ENCODE results near the gene SCN10A. TPM values are rescaled to one million over a fixed set of nuclear protein-coding genes. Genes with fewer than 3 reads are reported as not detected.

SCN10A gene
- total RNA-seq, 1 donor from 2014 or later = not detected

DNA sequence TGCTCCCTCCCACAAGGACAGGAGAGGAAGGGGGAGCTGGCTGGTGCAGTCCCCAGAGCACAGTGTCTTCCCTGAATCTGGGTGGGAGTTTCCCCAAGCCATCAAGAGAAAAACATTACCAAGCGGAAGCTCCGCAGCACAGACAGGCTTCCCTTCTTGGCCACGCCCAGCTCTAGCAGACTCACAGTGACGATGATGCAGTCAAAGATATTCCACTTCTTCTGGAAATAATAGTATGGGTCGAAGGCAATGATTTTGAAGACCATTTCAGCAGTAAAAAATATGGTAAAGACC lies 76.7 kb downstream of the SCN10A start:
- Mint-ChIP-seq H3K9me3 (ENCODE audit: unreplicated experiment) (no peaks in the 10 kb centered on the region), H3K36me3 (ENCODE audit: unreplicated experiment) (no peaks in the 10 kb centered on the region), H3K27ac (ENCODE audit: unreplicated experiment) (no peak overlapping the region), H3K4me3 (ENCODE audit: unreplicated experiment) (no peak overlapping the region), H3K4me1 (ENCODE audit: unreplicated experiment) (no peaks in the 10 kb centered on the region), H3K27me3 (ENCODE audit: unreplicated experiment) (no peaks in the 10 kb centered on the region)
- TF ChIP-seq, protein P1, sequence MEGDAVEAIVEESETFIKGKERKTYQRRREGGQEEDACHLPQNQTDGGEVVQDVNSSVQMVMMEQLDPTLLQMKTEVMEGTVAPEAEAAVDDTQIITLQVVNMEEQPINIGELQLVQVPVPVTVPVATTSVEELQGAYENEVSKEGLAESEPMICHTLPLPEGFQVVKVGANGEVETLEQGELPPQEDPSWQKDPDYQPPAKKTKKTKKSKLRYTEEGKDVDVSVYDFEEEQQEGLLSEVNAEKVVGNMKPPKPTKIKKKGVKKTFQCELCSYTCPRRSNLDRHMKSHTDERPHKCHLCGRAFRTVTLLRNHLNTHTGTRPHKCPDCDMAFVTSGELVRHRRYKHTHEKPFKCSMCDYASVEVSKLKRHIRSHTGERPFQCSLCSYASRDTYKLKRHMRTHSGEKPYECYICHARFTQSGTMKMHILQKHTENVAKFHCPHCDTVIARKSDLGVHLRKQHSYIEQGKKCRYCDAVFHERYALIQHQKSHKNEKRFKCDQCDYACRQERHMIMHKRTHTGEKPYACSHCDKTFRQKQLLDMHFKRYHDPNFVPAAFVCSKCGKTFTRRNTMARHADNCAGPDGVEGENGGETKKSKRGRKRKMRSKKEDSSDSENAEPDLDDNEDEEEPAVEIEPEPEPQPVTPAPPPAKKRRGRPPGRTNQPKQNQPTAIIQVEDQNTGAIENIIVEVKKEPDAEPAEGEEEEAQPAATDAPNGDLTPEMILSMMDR (IDR thresholded peaks at IDR 0.05) = no peak
- DNase-seq (ENCODE audit: extremely low spot score, unreplicated experiment) = no peak

- DNase-seq (ENCODE audit: extremely low spot score, unreplicated experiment) = no peak
- no peak overlapping the region for H3K4me3 Mint-ChIP-seq (ENCODE audit: unreplicated experiment)
- H3K27me3 Mint-ChIP-seq (ENCODE audit: unreplicated experiment) = no peaks in the 10 kb centered on the region
- no peak overlapping the region for H3K27ac Mint-ChIP-seq (ENCODE audit: unreplicated experiment)
- no peaks in the 10 kb centered on the region for H3K9me3 Mint-ChIP-seq (ENCODE audit: unreplicated experiment)
- H3K36me3 Mint-ChIP-seq (ENCODE audit: unreplicated experiment) = no peaks in the 10 kb centered on the region
- TF ChIP-seq, protein P1 (IDR thresholded peaks at IDR 0.05) = peak; percentile 49
- H3K4me1 Mint-ChIP-seq (ENCODE audit: unreplicated experiment) = no peaks in the 10 kb centered on the region
Measured at GRCh38 chr3:38738630-38739395, 77.2 kb downstream of the SCN10A start.

GRCh38 chr3:38731522-38731921 lies 84.5 kb downstream of the SCN10A start:
- Mint-ChIP-seq H3K36me3 (ENCODE audit: unreplicated experiment) (no peaks in the 10 kb centered on the region), H3K27me3 (ENCODE audit: unreplicated experiment) (no peaks in the 10 kb centered on the region), H3K9me3 (ENCODE audit: unreplicated experiment) (no peaks in the 10 kb centered on the region), H3K27ac (ENCODE audit: unreplicated experiment) (no peak overlapping the region), H3K4me1 (ENCODE audit: unreplicated experiment) (no peaks in the 10 kb centered on the region), H3K4me3 (ENCODE audit: unreplicated experiment) (no peak overlapping the region)
- DNase-seq (ENCODE audit: extremely low spot score, unreplicated experiment) = no peak
- TF ChIP-seq, protein P1 (IDR thresholded peaks at IDR 0.05) = no peak

- no peak overlapping the region for H3K27ac Mint-ChIP-seq (ENCODE audit: unreplicated experiment)
- TF ChIP-seq, protein P1 (IDR thresholded peaks at IDR 0.05) = no peak
- H3K36me3 Mint-ChIP-seq (ENCODE audit: unreplicated experiment) = no peaks in the 10 kb centered on the region
- H3K4me1 Mint-ChIP-seq (ENCODE audit: unreplicated experiment) = no peaks in the 10 kb centered on the region
- no peak overlapping the region for H3K4me3 Mint-ChIP-seq (ENCODE audit: unreplicated experiment)
- no peaks in the 10 kb centered on the region for H3K27me3 Mint-ChIP-seq (ENCODE audit: unreplicated experiment)
- no peak for DNase-seq (ENCODE audit: extremely low spot score, unreplicated experiment)
- no peaks in the 10 kb centered on the region for H3K9me3 Mint-ChIP-seq (ENCODE audit: unreplicated experiment)
Measured at GRCh38 chr3:38730281-38730680, 85.7 kb downstream of the SCN10A start.

- no peaks in the 10 kb centered on the region for H3K4me1 Mint-ChIP-seq (ENCODE audit: unreplicated experiment)
- no peaks in the 10 kb centered on the region for H3K36me3 Mint-ChIP-seq (ENCODE audit: unreplicated experiment)
- H3K27me3 Mint-ChIP-seq (ENCODE audit: unreplicated experiment) = no peaks in the 10 kb centered on the region
- no peak overlapping the region for H3K4me3 Mint-ChIP-seq (ENCODE audit: unreplicated experiment)
- no peak overlapping the region for H3K27ac Mint-ChIP-seq (ENCODE audit: unreplicated experiment)
- no peak for DNase-seq (ENCODE audit: extremely low spot score, unreplicated experiment)
- no peaks in the 10 kb centered on the region for H3K9me3 Mint-ChIP-seq (ENCODE audit: unreplicated experiment)
- TF ChIP-seq, protein P1 (IDR thresholded peaks at IDR 0.05) = no peak
Measured at GRCh38 chr3:38728008-38728407, 88.0 kb downstream of the SCN10A start.
